GM12878 (cell line): ENCODE data around the gene MYD88. TPM values are rescaled to one million over a fixed set of nuclear protein-coding genes. Genes with fewer than 3 reads are reported as not detected.

Experiments
- ATAC-seq: fragments of 200-7000 bp; cut with Tn5 transposase; 3 replicates; pipeline ENCODE4 v1.9.1; 2020; ENCODE audit warnings: mild to moderate bottlenecking, moderate library complexity
- BruUV-seq: library from RNA; stranded (reverse); fragments of 400-500 nt; replicated peaks from 2 replicates; lab custom pipeline; 2021; lab: Mats Ljungman, UMichigan
- CTCF ChIA-PET: fragments of 300-600 bp; sonication (Branson Sonifier 250); formaldehyde crosslinking; extraction: SDS; loops from one replicate; lab custom pipeline; 2021; ENCODE audit warnings: inconsistent platforms; lab: Yijun Ruan, JAX
- POLR2A ChIA-PET: fragments of 350-600 bp; formaldehyde crosslinking; extraction: SDS; loops from one replicate; lab custom pipeline; 2021; ENCODE audit warnings: inconsistent platforms; lab: Charles Lee
- RAD21 ChIA-PET: fragments of 300-600 bp; sonication (Branson Sonifier 250); formaldehyde crosslinking; loops from one replicate; lab custom pipeline; 2023; ENCODE audit warnings: antibody characterized with exemption; ENCODE audit not compliant: unreplicated experiment; lab: Charles Lee
- SMC1A ChIA-PET: fragments of 300-600 bp; sonication (Branson Sonifier 250); formaldehyde crosslinking; loops from one replicate; lab custom pipeline; 2023; ENCODE audit not compliant: unreplicated experiment, uncharacterized antibody; lab: Charles Lee
- DNase-seq: peaks from one replicate; pipeline ENCODE4 v3.0.0-alpha.2; 2011; ENCODE audit warnings: low read depth, low spot score
- FAIRE-seq: peaks from 3 replicates; lab custom pipeline; 2011; peaks lifted over from hg19 to GRCh38; lab: Jason Lieb, UNC
- H2AFZ ChIP-seq: 2 replicates; pipeline ENCODE4 v1.6.0; 2011; ENCODE audit warnings: low read depth, low read length, control low read depth; ENCODE audit not compliant: control insufficient read depth
- H3K27ac ChIP-seq: 2 replicates; pipeline ENCODE4 v1.5.1; 2011; ENCODE audit warnings: control low read depth; ENCODE audit not compliant: control insufficient read depth, insufficient read depth
- H3K27me3 ChIP-seq, 2 experiments: replicated peaks in 1 of 2; 2 replicates each; pipeline versions ENCODE4 v1.6.0 to v1.6.1; 2011; ENCODE audit warnings: low read length in 1 of 2; ENCODE audit not compliant: control insufficient read depth in 2 of 2, insufficient read depth in 2 of 2
- H3K36me3 ChIP-seq, 2 experiments: 2 replicates each; pipeline ENCODE4 v1.5.1; 2011; ENCODE audit warnings: low read length in 1 of 2; ENCODE audit not compliant: control insufficient read depth in 2 of 2, insufficient read depth in 2 of 2
- H3K4me1 ChIP-seq: 2 replicates; pipeline ENCODE4 v1.6.1; 2011; ENCODE audit warnings: mild to moderate bottlenecking, low read length, moderate library complexity, mixed read lengths; ENCODE audit not compliant: control insufficient read depth, insufficient read depth
- H3K4me2 ChIP-seq: 2 replicates; pipeline ENCODE4 v1.6.0; 2011; ENCODE audit warnings: control low read depth; ENCODE audit not compliant: control insufficient read depth, insufficient read depth
- H3K4me3 ChIP-seq: fragments of 200-600 bp; sonication (generic); 2 replicates; pipeline ENCODE4 v1.5.1; 2016
- H3K79me2 ChIP-seq: 2 replicates; pipeline ENCODE4 v1.6.0; 2011; ENCODE audit warnings: low read length; ENCODE audit not compliant: control insufficient read depth, insufficient read depth
- H3K9ac ChIP-seq: 2 replicates; pipeline ENCODE4 v1.8.0; 2011; ENCODE audit warnings: low read length, control low read depth, mixed read lengths; ENCODE audit not compliant: control insufficient read depth, insufficient read depth
- H3K9me3 ChIP-seq: replicated peaks from 3 replicates; pipeline ENCODE4 v1.5.1; 2011; ENCODE audit warnings: mild to moderate bottlenecking, low read length; ENCODE audit not compliant: control insufficient read depth, insufficient read depth
- H4K20me1 ChIP-seq: 2 replicates; pipeline ENCODE4 v1.6.0; 2011; ENCODE audit not compliant: control insufficient read depth, insufficient read depth
- CTCF ChIP-seq, 3 experiments: IDR thresholded peaks in 2 of 3; conservative IDR thresholded peaks in 1 of 3; 2 replicates each; pipeline ENCODE4 v1.5.1; 2011; ENCODE audit warnings: low read depth in 3 of 3, low read length in 3 of 3, mild to moderate bottlenecking in 3 of 3, control low read depth in 2 of 3, moderate library complexity in 2 of 3, inconsistent platforms in 1 of 3, mixed read lengths in 1 of 3; ENCODE audit not compliant: control insufficient read depth in 2 of 3, insufficient read depth in 1 of 3; ENCODE audit errors: extremely low read depth in 1 of 3
- EED ChIP-seq: sonication (generic); IDR thresholded peaks from 2 replicates; pipeline ENCODE4 v1.6.1; 2016; ENCODE audit warnings: antibody characterized with exemption, low read depth
- NFIC ChIP-seq: IDR thresholded peaks from 2 replicates; pipeline ENCODE4 v1.6.1; 2012; ENCODE audit warnings: low read depth, mild to moderate bottlenecking, inconsistent platforms, low read length, moderate library complexity
- NFYB ChIP-seq: IDR thresholded peaks from 2 replicates; pipeline ENCODE4 v1.6.1; 2011; ENCODE audit warnings: low read depth, mild to moderate bottlenecking, low read length, improper control_type of control experiment, moderate library complexity; ENCODE audit not compliant: insufficient read depth
- NR2C2 ChIP-seq: IDR thresholded peaks from 2 replicates; pipeline ENCODE4 v1.6.1; 2011; ENCODE audit warnings: borderline replicate concordance, low read depth; ENCODE audit not compliant: control insufficient read depth, insufficient read length
- RAD21 ChIP-seq: IDR thresholded peaks from 2 replicates; pipeline ENCODE4 v1.6.1; 2011; ENCODE audit warnings: mild to moderate bottlenecking, low read depth, low read length, moderate library complexity; ENCODE audit not compliant: insufficient read depth
- WGBS: methylation state at CpG from one replicate; pipeline ENCODE4 v1.1.6; 2016; ENCODE audit warnings: low lambda C conversion rate; ENCODE audit not compliant: insufficient replicate concordance, insufficient coverage; ENCODE audit errors: missing lambda C conversion rate; 5-methylcytosine and 5-hydroxymethylcytosine counted together
- in situ Hi-C: fragments of 300-500 bp; cut with MboI; formaldehyde crosslinking; loops from 9 replicates; pipeline ENCODE4 v1.14.3; 2018; ENCODE audit warnings: mixed read lengths
- intact Hi-C: fragments of 100-400 bp; cut with micrococcal nuclease; formaldehyde crosslinking; loops from one replicate; pipeline ENCODE4 v1.14.2; 2022; ENCODE audit not compliant: unreplicated experiment
- polyA plus RNA-seq, 11 experiments: library from polyadenylated mRNA; depleted of rRNA in 4 of 11; unstranded in 6 of 11; stranded (reverse) in 5 of 11; fragments of >200 nt; fragmentation: Nextera tagmentation in 4 of 11; fragmentation: Illumina TruSeq in 1 of 11; extraction: Ambion mirVana in 4 of 11; extraction: Trizol in 1 of 11; gene quantifications; 1 replicate in 1 of 11; 2 replicates in 10 of 11; pipeline versions ENCODE4 v1.2.1 to v1.2.3, GENCODE V29; 2011 to 2016; ENCODE audit warnings: inconsistent platforms in 2 of 11, missing spikeins in 2 of 11, low read depth in 1 of 11
- total RNA-seq, 4 experiments: library from RNA; depleted of rRNA in 3 of 4; stranded (reverse); fragments of >200 nt in 3 of 4; fragmentation: Illumina TruSeq in 1 of 4; extraction: Trizol in 1 of 4; gene quantifications; 2 replicates each; pipeline versions ENCODE4 v1.2.1 to v1.2.3, GENCODE V29; 2013 to 2021

The MYD88 gene
- total and polyA plus RNA-seq, 10 of the 15 experiments (the other 5 are each of a cell fraction or from before 2014, with no cell fraction given): 5.5 to 84.8 (median 67.5) TPM

- Histone ChIP-seq H3K27ac (no peak overlapping the region), H3K79me2 (no peaks in the 10 kb centered on the region), H3K9me3 (no peaks in the 10 kb centered on the region)
- ATAC-seq: peak; percentile 29; the same call in 2 of the 3 replicates
- TF ChIP-seq NFYB (no peak), RAD21 (no peak), EED (no peak), NR2C2 (no peak), CTCF (IDR thresholded peaks at IDR 0.05 in 2 of 3, conservative IDR thresholded peaks at IDR 0.05 in 1 of 3; ENCODE audit: control insufficient read depth in 2 of 3, extremely low read depth in 1 of 3, insufficient read depth in 1 of 3, low read depth in 3 of 3, low read length in 3 of 3) (no peak), NFIC (no peak)
- TF ChIP-seq, all 136 proteins: peak for 0
- ChIA-PET POLR2A (interaction anchor here (0.6 kb wide), 1 partner anchor 193 kb away, joined by 4 read pairs; no protein-coding TSS in a partner anchor), SMC1A (no interaction called here), CTCF (no interaction called here), RAD21 (no interaction called here)
- H4K20me1 ChIP-seq: no peaks in the 10 kb centered on the region
- WGBS: 22% methylated on average over 6 of the region's 6 CpGs
- H3K4me1 ChIP-seq: peaks cover 6% of the 10 kb centered on the region; the same call in 1 of the 2 replicates
- no peak overlapping the region for H2AFZ ChIP-seq
- H3K36me3 ChIP-seq: no peaks in the 10 kb centered on the region
- peaks cover 0 to 4% of the 10 kb centered on the region in 2 experiments; a peak in 3 of 4 replicates for H3K27me3 ChIP-seq
- H3K9ac ChIP-seq: no peak overlapping the region
- DNase-seq: no peak
- BruUV-seq: no TSS peak
- no peak overlapping the region for H3K4me3 ChIP-seq
- intact Hi-C loops: no loop called here
- H3K4me2 ChIP-seq: no peak overlapping the region
- in situ Hi-C loops: no loop called here
- FAIRE-seq: no peak
These were observed 42.6 kb upstream of the MYD88 start for GRCh38 chr3:38095669-38096483.
